GM19372 (cell line): ENCODE results near the gene PTPRM.

ENCODE experiments used
- ATAC-seq: cut with Tn5 transposase; IDR thresholded peaks from one replicate; pipeline ENCODE4 v1.9.1; 2021; ENCODE audit warnings: mild to moderate bottlenecking, low read depth, moderate library complexity; ENCODE audit not compliant: unreplicated experiment

PTPRM gene

DNA sequence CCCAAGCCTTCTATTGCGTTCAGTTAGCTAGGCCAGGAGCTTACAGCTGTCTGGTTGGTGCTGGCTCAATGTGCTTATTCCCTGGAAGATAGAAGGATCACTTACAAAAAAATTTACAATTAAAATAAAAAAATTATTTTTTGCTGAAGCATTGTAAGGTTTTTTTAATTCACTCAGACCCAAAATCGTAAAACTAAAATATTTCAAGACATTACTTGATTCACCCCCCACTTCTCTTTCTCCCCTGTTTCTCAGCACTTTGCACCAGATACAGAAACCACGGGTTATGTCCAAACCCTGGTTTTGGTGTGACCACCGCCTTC, 911 bp upstream of the PTPRM start:
- no peak for ATAC-seq

GRCh38 chr18:7567474-7568425, 634 bp downstream of the PTPRM start:
- no peak for ATAC-seq

DNA sequence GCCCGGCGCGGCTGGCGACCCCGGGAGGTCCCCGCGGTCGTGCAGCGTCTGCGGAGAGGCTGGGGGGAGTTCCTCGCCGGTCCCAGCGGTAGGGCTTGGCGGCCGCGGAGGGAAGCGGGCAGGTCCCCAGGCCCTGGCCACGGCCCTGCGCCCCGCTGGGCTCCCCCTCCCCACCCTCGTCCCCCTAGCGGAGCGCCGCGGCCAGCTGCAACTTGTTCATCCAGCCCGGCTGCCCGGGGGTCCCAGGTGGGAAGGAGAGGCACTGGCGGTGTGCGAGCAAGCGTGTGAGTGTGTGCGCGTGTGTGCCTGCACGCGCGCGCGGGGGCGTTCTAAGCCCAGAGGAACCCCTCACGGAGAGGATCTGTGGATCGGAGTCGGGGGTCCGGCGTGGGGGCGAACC, 1.3 kb downstream of the PTPRM start:
- no peak for ATAC-seq

GRCh38 chr18:7571626-7572025, 4.5 kb downstream of the PTPRM start:
- ATAC-seq = no peak

- ATAC-seq = no peak
Measured at GRCh38 chr18:7572822-7573221, 5.7 kb downstream of the PTPRM start.

DNA sequence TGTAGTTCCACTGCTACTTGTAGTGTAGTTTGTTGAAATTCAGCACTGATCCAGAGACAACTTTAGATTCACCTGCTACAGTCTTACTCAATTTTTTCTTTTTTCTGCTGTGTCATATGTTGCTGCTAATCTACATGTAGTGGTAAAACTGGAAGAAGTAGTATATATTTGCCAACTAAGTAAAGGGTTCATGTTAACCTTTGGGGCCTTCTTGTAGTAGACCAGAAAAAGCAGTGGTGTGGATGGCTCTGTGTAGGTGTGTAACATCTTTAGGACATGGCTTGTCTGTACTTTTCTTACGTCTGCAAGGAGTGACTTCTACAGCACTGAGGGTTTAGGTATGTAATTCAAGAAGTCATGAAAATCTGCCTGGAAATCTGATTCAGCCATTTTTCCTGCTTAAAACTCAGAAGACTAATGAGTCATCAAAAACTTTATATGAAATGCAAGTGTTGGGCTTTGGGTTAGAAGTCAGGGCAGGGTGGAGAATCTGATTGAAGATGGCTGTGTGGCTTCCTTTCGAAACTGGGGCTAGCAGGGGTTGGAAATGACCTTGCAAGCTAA, 8.4 kb downstream of the PTPRM start:
- ATAC-seq = no peak

DNA sequence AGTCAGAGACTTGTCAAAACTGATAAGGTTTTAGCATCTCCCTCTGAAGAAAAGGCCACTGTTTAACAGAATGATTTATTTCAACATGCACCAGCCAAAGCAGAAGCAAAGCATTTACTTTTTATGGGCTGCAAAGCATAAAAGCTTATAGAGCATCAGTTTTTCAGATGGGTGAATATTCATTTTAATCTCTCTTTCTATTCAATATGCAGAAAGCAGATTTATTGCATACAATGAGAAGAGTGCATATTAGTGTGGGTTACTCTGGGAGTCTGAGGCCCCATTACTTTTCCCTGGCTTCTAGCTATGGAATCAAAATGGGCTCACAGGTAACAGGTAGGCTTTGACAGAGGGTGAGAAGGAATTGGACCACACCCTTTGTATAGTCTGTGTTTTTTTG, 9.0 kb downstream of the PTPRM start:
- no peak for ATAC-seq

DNA sequence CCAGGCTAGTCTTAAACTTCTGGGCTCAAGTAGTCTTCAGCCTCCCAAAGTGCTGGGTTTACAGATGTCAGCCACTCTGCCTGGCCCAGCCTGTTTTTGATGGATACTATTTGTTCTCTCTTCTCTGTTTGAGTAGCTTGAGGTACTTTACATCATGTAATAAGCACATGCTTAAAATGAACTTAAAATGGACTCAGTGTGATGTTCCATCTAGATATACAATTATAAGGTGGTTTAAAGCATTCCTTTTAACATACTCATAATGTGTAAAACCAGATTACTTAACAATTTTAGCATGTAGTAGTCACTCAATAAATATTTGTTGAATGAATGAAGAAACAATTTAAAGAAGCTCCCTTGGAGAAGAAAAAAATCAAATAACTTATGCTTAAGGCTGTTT, 9.6 kb downstream of the PTPRM start:
- no peak for ATAC-seq

DNA sequence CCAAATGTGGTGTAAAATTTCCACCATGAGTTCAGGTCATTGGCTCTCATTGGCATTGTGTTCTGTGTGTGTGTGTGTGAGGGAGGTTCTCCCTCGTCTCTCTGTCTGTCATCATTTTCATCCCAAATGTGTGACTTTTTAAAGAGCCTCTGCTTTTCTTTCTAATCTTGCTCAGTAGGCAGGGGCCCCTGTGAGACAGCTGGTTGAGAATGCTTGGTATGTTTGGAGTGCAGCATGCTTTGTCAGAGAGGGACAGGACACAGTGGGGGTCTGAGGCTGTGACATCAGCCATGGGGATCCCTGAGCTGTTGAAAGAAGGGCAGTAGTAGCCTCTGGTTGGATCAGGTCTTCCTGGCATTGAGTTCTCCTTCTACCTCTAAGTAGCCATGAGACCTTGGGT, 10.6 kb downstream of the PTPRM start:
- ATAC-seq = no peak

GRCh38 chr18:7579176-7579917, 12.2 kb downstream of the PTPRM start:
- no peak for ATAC-seq

DNA sequence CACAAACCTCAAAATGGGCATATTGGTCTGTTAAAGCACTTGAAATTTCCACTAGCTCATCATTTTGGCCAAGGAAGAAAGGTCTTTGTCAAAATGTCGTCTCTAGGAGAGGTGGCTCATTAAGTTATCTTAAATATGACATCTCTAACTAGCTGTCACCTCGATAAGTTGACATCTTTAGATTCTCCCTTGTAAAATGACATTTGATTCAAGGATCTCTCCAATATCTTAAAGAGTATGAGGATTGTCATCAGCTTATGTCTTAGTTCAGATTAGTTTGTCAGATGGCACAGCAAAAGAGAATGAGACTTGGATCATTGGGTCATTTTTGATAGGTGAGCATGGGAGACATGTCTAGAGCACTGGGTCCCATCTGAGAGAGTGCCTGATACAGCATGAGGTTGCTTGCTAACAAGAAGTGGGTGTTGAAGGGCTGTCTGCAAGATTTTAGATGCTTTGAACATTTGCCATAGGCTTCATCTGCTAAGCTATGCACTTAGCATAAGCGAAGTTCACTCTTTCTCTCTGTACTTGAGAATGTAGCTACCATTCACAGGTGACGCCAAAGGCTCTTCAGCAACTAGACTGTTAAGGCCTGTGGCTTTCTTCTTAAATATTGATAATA, 12.9 kb downstream of the PTPRM start:
- no peak for ATAC-seq

DNA sequence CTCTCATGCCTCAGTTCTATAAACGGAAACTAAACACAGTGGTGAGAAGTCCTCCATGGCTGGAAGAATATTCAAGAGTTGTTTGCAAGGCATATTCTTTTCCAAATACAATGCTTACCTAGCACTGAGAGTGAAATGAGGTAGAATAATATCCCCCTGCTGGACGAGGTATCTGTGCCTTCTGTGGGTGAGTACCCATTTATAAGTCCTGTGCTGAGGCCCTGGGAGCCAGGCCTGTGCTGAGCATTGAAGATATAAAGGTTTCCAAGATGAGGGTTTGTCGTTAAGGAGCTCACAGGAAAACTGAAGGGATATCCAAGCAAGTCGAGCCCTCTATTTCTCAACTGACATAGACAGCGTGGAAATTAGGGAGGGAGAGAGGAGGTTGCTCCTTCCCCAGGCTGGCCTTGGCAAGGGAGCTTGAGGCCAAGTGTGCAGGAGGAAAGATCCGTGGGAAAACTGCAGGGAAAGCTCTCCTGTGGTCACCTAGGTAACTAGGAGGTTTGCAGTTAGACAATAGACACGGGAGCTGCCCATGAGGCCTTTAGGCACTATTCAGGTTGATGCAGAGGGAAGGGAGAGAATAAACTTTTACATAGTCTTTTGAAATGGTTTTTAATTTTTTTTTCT, 17.6 kb downstream of the PTPRM start:
- no peak for ATAC-seq

DNA sequence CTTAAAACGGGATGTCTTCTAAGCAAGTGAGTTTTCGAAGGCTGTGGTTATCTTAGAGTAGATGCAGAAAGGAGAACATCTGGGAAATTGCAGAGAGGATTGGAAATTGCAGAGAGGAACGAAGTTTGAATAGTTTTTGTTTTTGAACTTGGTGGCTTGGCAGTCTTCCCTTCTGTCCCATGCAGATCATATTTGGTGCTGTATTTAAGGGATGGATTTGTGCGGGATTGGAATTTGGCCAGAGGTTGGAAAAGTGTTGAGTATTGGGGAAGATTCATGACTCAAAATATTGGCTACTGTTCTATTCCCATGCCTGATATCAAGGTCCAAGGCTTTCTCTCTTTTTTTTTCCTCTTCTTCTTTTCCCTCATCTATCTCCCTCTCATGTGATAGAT, 18.2 kb downstream of the PTPRM start:
- no peak for ATAC-seq

DNA sequence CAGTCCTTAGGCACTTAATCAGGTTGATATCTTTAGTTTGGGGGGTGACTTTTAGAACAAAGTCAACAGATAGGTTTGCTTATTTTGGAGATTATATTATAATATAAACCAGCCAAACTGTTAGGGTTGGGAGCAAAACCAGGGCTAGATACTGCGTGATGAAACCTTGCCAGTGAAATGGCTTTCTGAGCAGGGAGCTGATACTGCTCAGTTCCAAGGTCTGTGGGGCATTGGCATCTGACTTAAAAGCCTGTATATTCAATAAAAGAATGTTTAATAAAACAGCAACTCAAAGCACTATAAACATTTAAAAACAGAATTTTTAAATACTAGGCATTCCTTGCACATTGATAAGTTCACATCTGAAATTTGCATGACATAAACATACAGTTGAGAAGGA, 19.3 kb downstream of the PTPRM start:
- ATAC-seq = no peak

- ATAC-seq = no peak
Measured at GRCh38 chr18:7590826-7591560, 23.9 kb downstream of the PTPRM start.

DNA sequence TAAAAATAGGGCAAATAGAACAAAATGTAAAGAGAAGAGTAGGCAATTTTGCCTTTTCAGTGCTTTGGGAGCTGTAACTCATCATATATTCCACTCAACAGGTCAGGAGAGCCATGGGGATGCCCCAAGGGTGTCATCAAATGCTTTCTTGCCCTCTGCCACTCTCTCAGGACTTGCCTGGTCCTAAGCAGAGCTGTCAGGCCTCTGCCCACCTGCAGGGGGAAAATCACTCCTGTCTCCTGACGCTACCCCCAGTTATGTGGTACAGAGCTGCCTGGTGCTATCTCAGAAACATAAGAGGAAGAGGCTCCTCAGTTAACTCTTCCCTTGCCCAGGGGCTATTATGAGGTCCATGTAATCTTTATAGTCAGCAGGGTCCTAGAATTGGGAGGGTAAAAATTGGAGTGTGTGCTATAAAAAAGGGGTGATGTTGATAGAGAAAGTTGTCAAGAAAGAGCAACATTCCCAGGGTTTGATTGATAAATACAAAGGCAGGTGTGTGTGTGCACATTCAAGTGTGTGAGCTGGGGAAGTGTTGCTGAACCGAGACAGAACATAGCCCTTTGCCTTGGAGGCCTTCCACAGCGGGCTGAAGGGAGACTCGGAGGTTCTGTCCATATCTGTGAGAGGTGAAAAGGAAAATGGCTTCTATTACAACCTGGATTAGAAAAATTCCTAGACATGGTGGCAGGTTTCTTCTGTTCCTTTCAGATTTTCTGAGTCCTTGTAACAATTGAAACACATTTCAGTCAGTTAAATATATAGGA, 25.4 kb downstream of the PTPRM start:
- no peak for ATAC-seq

DNA sequence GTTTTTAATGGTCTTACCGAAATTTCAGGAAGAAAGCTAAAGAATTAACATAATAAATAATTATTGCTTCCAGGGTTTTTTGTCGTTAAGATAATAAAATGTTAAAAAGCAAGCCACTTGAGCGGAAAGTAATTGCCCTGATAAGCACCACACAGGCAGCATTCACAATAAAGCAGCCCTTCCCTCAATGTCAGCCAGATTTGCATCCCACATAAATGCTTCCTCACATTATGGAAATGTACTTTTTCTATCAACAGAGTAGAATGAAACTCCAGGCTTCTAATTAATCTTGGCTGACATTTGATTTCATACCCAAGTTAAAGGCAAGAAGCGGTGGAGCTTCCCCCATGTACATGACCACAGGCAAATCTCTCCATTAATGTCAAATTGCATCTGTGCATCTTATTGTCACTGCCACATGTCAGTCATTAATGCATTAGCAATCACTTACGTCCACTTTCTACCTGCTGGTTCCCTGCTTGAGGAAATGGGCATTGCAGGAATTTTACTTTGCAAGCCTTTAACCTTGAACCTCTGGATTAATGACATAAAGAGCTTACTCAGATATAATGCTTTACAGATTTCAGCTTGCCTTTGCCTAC, 26.2 kb downstream of the PTPRM start:
- ATAC-seq = no peak

DNA sequence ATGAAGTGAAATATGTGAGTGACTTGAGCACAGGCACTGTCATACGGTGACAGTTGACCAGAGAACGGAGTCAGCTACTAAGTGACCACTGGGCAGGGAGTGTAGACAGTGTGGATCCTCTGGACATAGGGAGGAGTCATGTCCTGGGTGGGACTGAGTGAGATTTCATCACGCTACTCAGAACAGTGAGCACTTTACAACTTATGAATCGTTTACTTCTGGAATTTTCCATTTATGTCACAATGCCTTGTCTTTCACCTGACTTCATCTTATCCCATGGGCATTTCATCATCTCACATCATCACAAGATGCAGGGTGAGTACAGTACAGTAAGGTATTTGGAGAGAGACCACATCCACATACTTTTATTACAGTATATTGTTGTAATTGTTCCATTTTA, 29.0 kb downstream of the PTPRM start:
- ATAC-seq = no peak

DNA sequence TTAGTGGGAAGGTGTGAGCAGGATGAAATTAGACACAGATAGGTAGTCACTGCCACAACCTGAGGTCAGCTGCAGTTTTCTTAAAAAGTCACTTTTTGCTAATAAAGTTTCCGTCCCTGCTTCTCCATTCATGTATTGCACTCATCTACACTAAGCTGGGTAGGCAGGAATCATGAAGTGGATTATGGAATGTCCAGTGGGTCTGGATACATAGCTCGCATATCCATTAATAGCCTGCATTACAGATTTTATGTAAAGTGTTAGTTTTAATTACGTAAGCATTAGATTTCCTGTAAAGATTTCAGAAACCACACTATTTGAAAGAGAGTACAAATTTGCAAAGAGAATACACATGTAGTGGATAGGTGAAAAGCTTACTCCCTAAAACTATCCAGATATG, 30.4 kb downstream of the PTPRM start:
- ATAC-seq = no peak
